Measurements from ENCODE around the gene GFM2.

- no peak for TF ChIP-seq POLR2A (IDR thresholded peaks at IDR 0.05; ENCODE audit: low read depth, low read length)
- TF ChIP-seq POLR2AphosphoS5 (IDR thresholded peaks at IDR 0.05; ENCODE audit: low read depth, low read length): no peak
These were observed 87.0 kb downstream of the GFM2 start for GRCh38 chr5:74679966-74680365.
